GM12872 (cell line): ENCODE data around the gene KIF18B.

ENCODE experiments used
- CTCF ChIP-seq: IDR thresholded peaks from 3 replicates; pipeline ENCODE4 v1.5.1; 2011; ENCODE audit warnings: low read depth, mild to moderate bottlenecking, low read length, moderate library complexity; ENCODE audit not compliant: insufficient read depth

Gene KIF18B

GRCh38 chr17:44932096-44932786 is 15.3 kb downstream of the KIF18B start:
- no peak for TF ChIP-seq CTCF

GRCh38 chr17:44931376-44931775 is 16.2 kb downstream of the KIF18B start:
- no peak for TF ChIP-seq CTCF

- no peak for TF ChIP-seq CTCF
Measured at GRCh38 chr17:44930667-44931066, 16.9 kb downstream of the KIF18B start.

GRCh38 chr17:44928950-44929720 is 18.4 kb downstream of the KIF18B start:
- TF ChIP-seq CTCF = no peak

- no peak for TF ChIP-seq CTCF
Measured at GRCh38 chr17:44928136-44928535, 19.4 kb downstream of the KIF18B start.

- TF ChIP-seq CTCF = no peak
Measured at GRCh38 chr17:44927696-44928095, 19.9 kb downstream of the KIF18B start.

GRCh38 chr17:44926821-44927525 is 20.6 kb downstream of the KIF18B start:
- TF ChIP-seq CTCF = no peak
